H1 (cell line): Measurements from ENCODE around the gene PCBP4. TPM values are rescaled to one million over a fixed set of nuclear protein-coding genes. Genes with fewer than 3 reads are reported as not detected.

Experiments used
- CTCF ChIA-PET: fragments of 300-600 bp; sonication (Branson Sonifier 250); formaldehyde crosslinking; loops from one replicate; lab custom pipeline; 2021; ENCODE audit not compliant: partially characterized antibody; lab: Charles Lee
- POLR2A ChIA-PET: fragments of 300-600 bp; sonication (Branson Sonifier 250); formaldehyde crosslinking; loops from one replicate; lab custom pipeline; 2021; ENCODE audit warnings: inconsistent platforms; ENCODE audit not compliant: partially characterized antibody; lab: Charles Lee
- DNase-seq, 2 experiments: peaks; one replicate each; pipeline versions ENCODE4 v3.0.0 to v3.0.0-alpha.2; 2010 to 2022; ENCODE audit warnings: low spot score in 2 of 2, low read depth in 1 of 2, mixed read lengths in 1 of 2
- FAIRE-seq: peaks from 2 replicates; lab custom pipeline; 2011; peaks lifted over from hg19 to GRCh38; lab: Jason Lieb, UNC
- H2AFZ ChIP-seq: 2 replicates; pipeline ENCODE4 v1.8.1; 2012; ENCODE audit warnings: low read length, inconsistent platforms
- H2AK5ac ChIP-seq: 2 replicates; pipeline ENCODE4 v1.6.1; 2013; ENCODE audit warnings: low read depth, low read length
- H2BK120ac ChIP-seq: replicated peaks from 2 replicates; pipeline ENCODE3; 2013; ENCODE audit warnings: low read depth, low read length, inconsistent platforms
- H2BK12ac ChIP-seq: 2 replicates; pipeline ENCODE4 v1.6.1; 2013; ENCODE audit warnings: low read depth, low read length
- H2BK15ac ChIP-seq: 2 replicates; pipeline ENCODE4 v1.6.1; 2013; ENCODE audit warnings: low read length
- H2BK20ac ChIP-seq: 2 replicates; pipeline ENCODE4 v1.6.1; 2013; ENCODE audit warnings: low read length
- H2BK5ac ChIP-seq: 2 replicates; pipeline ENCODE4 v1.6.1; 2013; ENCODE audit warnings: low read depth, low read length
- H3K14ac ChIP-seq: 2 replicates; pipeline ENCODE4 v1.6.1; 2013; ENCODE audit warnings: inconsistent platforms; ENCODE audit not compliant: insufficient read length
- H3K18ac ChIP-seq: 2 replicates; pipeline ENCODE4 v1.6.1; 2013; ENCODE audit warnings: low read length; ENCODE audit errors: extremely low read depth
- H3K23ac ChIP-seq: 2 replicates; pipeline ENCODE4 v1.6.1; 2013; ENCODE audit warnings: inconsistent platforms; ENCODE audit not compliant: insufficient read length
- H3K23me2 ChIP-seq: 2 replicates; pipeline ENCODE4 v1.6.1; 2013; ENCODE audit warnings: low read depth, low read length
- H3K27ac ChIP-seq: 2 replicates; pipeline ENCODE4 v1.6.1; 2011; ENCODE audit warnings: low read depth, low read length, inconsistent platforms
- H3K27me3 ChIP-seq, 4 experiments: replicated peaks in 1 of 4; 1 replicate in 1 of 4; 2 replicates in 3 of 4; pipeline versions ENCODE4 v1.6.1 to v1.8.1; 2011 to 2013; ENCODE audit warnings: low read length in 3 of 4, mild to moderate bottlenecking in 3 of 4, inconsistent platforms in 2 of 4, mixed read lengths in 2 of 4, moderate library complexity in 1 of 4; ENCODE audit not compliant: control insufficient read depth in 3 of 4, insufficient read depth in 3 of 4; ENCODE audit errors: extremely low read depth in 1 of 4
- H3K36me3 ChIP-seq, 4 experiments: 2 replicates each; pipeline versions ENCODE4 v1.6.1 to v1.8.1; 2011 to 2013; ENCODE audit warnings: mild to moderate bottlenecking in 4 of 4, low read length in 3 of 4, moderate library complexity in 2 of 4, control low read depth in 1 of 4, inconsistent platforms in 1 of 4; ENCODE audit not compliant: insufficient read depth in 4 of 4, control insufficient read depth in 2 of 4
- H3K4ac ChIP-seq: replicated peaks from 2 replicates; pipeline ENCODE3; 2013; ENCODE audit warnings: low read length, low read depth, mixed read lengths, inconsistent platforms; ENCODE audit not compliant: insufficient read length
- H3K4me1 ChIP-seq, 4 experiments: replicated peaks in 1 of 4; 1 replicate in 1 of 4; 2 replicates in 3 of 4; pipeline versions ENCODE4 v1.6.1 to v1.8.1; 2011 to 2013; ENCODE audit warnings: low read length in 3 of 4, inconsistent platforms in 2 of 4, mixed read lengths in 1 of 4; ENCODE audit not compliant: insufficient read depth in 4 of 4, control insufficient read depth in 3 of 4
- H3K4me2 ChIP-seq, 2 experiments: 2 replicates each; pipeline versions ENCODE4 v1.6.1 to v1.8.1; 2011 to 2013; ENCODE audit warnings: low read depth in 2 of 2, low read length in 2 of 2, control low read depth in 1 of 2, inconsistent platforms in 1 of 2, mild to moderate bottlenecking in 1 of 2; ENCODE audit not compliant: insufficient read depth in 1 of 2
- H3K4me3 ChIP-seq, 4 experiments: fragments of 200-600, 300-600 bp in 1 of 4; sonication (generic), shearing (Covaris generic), sonication (Bioruptor Twin) in 1 of 4; 2 replicates each; pipeline versions ENCODE4 v1.5.1 to v1.8.1; 2011 to 2016; ENCODE audit warnings: low read length in 4 of 4, low read depth in 3 of 4, control low read depth in 2 of 4, inconsistent platforms in 2 of 4, mild to moderate bottlenecking in 2 of 4, mixed read lengths in 1 of 4, moderate library complexity in 1 of 4; ENCODE audit not compliant: insufficient read depth in 2 of 4; ENCODE audit errors: extremely low read depth in 1 of 4
- H3K56ac ChIP-seq: replicated peaks from 2 replicates; pipeline ENCODE3; 2013; ENCODE audit warnings: low read depth, mild to moderate bottlenecking, mixed read lengths, low read length, inconsistent platforms; ENCODE audit not compliant: insufficient read length
- H3K79me1 ChIP-seq: 2 replicates; pipeline ENCODE4 v1.6.1; 2013; ENCODE audit warnings: low read depth, low read length, control low read depth
- H3K79me2 ChIP-seq, 2 experiments: 2 replicates each; pipeline versions ENCODE4 v1.6.1 to v1.8.1; 2012 to 2013; ENCODE audit warnings: low read length in 2 of 2, mild to moderate bottlenecking in 2 of 2, inconsistent platforms in 1 of 2; ENCODE audit not compliant: insufficient read depth in 2 of 2, control insufficient read depth in 1 of 2
- H3K9ac ChIP-seq, 4 experiments: replicated peaks in 1 of 4; 1 replicate in 1 of 4; 2 replicates in 3 of 4; pipeline versions ENCODE4 v1.6.1 to v1.8.1; 2011 to 2013; ENCODE audit warnings: low read depth in 3 of 4, low read length in 3 of 4, control low read depth in 2 of 4, mild to moderate bottlenecking in 2 of 4, moderate library complexity in 2 of 4, inconsistent platforms in 1 of 4; ENCODE audit errors: extremely low read depth in 1 of 4
- H3K9me3 ChIP-seq, 2 experiments: 2 replicates each; pipeline versions ENCODE4 v1.6.1 to v1.8.1; 2012 to 2013; ENCODE audit warnings: mild to moderate bottlenecking in 2 of 2, moderate library complexity in 2 of 2, control low read depth in 1 of 2, inconsistent platforms in 1 of 2, low read depth in 1 of 2, low read length in 1 of 2, mixed read lengths in 1 of 2; ENCODE audit not compliant: insufficient read depth in 2 of 2
- H4K20me1 ChIP-seq, 2 experiments: replicated peaks in 1 of 2; 2 replicates each; pipeline versions ENCODE3 to v1.8.1; 2011 to 2013; ENCODE audit warnings: inconsistent platforms in 2 of 2, low read length in 2 of 2, mild to moderate bottlenecking in 1 of 2; ENCODE audit not compliant: insufficient read depth in 2 of 2, control insufficient read depth in 1 of 2
- H4K5ac ChIP-seq: 2 replicates; pipeline ENCODE4 v1.6.1; 2013; ENCODE audit warnings: low read length, low read depth, mixed read lengths, inconsistent platforms; ENCODE audit not compliant: insufficient read length
- H4K8ac ChIP-seq: 2 replicates; pipeline ENCODE4 v1.8.0; 2013; ENCODE audit warnings: mild to moderate bottlenecking, moderate library complexity, low read length, inconsistent platforms; ENCODE audit not compliant: insufficient read depth; ENCODE audit errors: extremely low read depth
- H4K91ac ChIP-seq: replicated peaks from 2 replicates; pipeline ENCODE3; 2013; ENCODE audit warnings: low read length, mixed read lengths, inconsistent platforms; ENCODE audit not compliant: insufficient read length
- CTCF ChIP-seq, 3 experiments: IDR thresholded peaks; 1 replicate in 2 of 3; 2 replicates in 1 of 3; pipeline versions ENCODE4 v1.5.1 to v1.6.1; 2011; ENCODE audit warnings: low read length in 3 of 3, mild to moderate bottlenecking in 3 of 3, inconsistent platforms in 2 of 3, low read depth in 1 of 3, moderate library complexity in 1 of 3; ENCODE audit not compliant: insufficient read depth in 1 of 3; ENCODE audit errors: control extremely low read depth in 1 of 3
- E2F6 ChIP-seq: IDR thresholded peaks from 2 replicates; pipeline ENCODE4 v1.6.1; 2012; ENCODE audit warnings: inconsistent platforms
- EZH2 ChIP-seq: fragments of 200-600 bp; sonication (generic); IDR thresholded peaks from 2 replicates; pipeline ENCODE4 v1.7.1; 2012; ENCODE audit warnings: low read depth, mild to moderate bottlenecking, moderate library complexity, low read length, inconsistent platforms; ENCODE audit not compliant: severe bottlenecking
- GTF2F1 ChIP-seq: IDR thresholded peaks from 2 replicates; pipeline ENCODE4 v1.6.1; 2012; ENCODE audit warnings: low read depth, low read length, improper control_type of control experiment, borderline replicate concordance
- POU5F1 ChIP-seq: IDR thresholded peaks from 2 replicates; pipeline ENCODE4 v1.6.1; 2011; ENCODE audit warnings: low read depth, mild to moderate bottlenecking, low read length, moderate library complexity
- USF2 ChIP-seq: IDR thresholded peaks from 2 replicates; pipeline ENCODE4 v1.6.1; 2011; ENCODE audit warnings: low read length, improper control_type of control experiment
- WGBS, 2 experiments: shearing (Covaris generic) in 1 of 2; methylation state at CpG; one replicate each; pipeline versions ENCODE4 v1.1.6 to v1.1.7; 2013 to 2015; ENCODE audit warnings: low lambda C conversion rate in 2 of 2, mixed read lengths in 2 of 2, inconsistent platforms in 1 of 2, low coverage in 1 of 2, missing lambda C conversion rate in 1 of 2; ENCODE audit not compliant: insufficient replicate concordance in 2 of 2, insufficient coverage in 1 of 2, insufficient read length in 1 of 2; ENCODE audit errors: extremely low coverage in 1 of 2, missing lambda C conversion rate in 1 of 2; 5-methylcytosine and 5-hydroxymethylcytosine counted together
- polyA plus RNA-seq, 7 experiments: library from polyadenylated mRNA; depleted of rRNA in 3 of 7; stranded (reverse) in 5 of 7; unstranded in 2 of 7; fragments of >200 nt in 5 of 7; fragments of 200-250 nt in 2 of 7; gene quantifications; 1 replicate in 5 of 7; 2 replicates in 1 of 7; 4 replicates in 1 of 7; pipeline versions ENCODE4 v1.2.1 to v1.2.3, GENCODE V29; 2011 to 2013; ENCODE audit warnings: missing spikeins in 2 of 7, mixed read lengths in 2 of 7
- total RNA-seq: library from RNA; stranded (reverse); fragmentation: NEBNext Ultra II Directional; extraction: Animal tissue kit (Norgen Biotek cat#: 25700); gene quantifications from 2 replicates; pipeline ENCODE4 v1.2.1, GENCODE V29; 2021

Gene PCBP4
- total and polyA plus RNA-seq, 2 of the 8 experiments (the other 6 are each of a cell fraction or from before 2014, with no cell fraction given) = 16.4 to 34.1 TPM

- POLR2A ChIA-PET = interaction anchor here (0.8 kb wide), 1 partner anchor 10 kb away, joined by 3 read pairs; no protein-coding TSS in a partner anchor
- Histone ChIP-seq H3K23ac (no peak overlapping the region), H3K18ac (no peak overlapping the region), H3K79me2 (peaks cover 0 to 30% of the 10 kb centered on the region in 2 experiments; a peak in 3 of 4 replicates), H3K36me3 (peaks cover 23 to 40% (median 33%) of the 10 kb centered on the region in 4 experiments), H2BK20ac (no peak overlapping the region), H3K9ac (no peak overlapping the region), H2BK5ac (no peak overlapping the region), H3K9me3 (no peaks in the 10 kb centered on the region), H3K27me3 (peaks cover 0 to 10% (median 4%) of the 10 kb centered on the region in 4 experiments; a peak in 4 of 7 replicates), H2BK12ac (no peak overlapping the region), H2BK120ac (no peak overlapping the region), H3K23me2 (peaks cover 9% of the 10 kb centered on the region; the same call in 1 of the 2 replicates), H3K4ac (no peak overlapping the region), H3K4me2 (no peak overlapping the region), H3K56ac (no peak overlapping the region), H3K27ac (no peak overlapping the region), H4K20me1 (peaks cover 3 to 28% of the 10 kb centered on the region in 2 experiments), H2AK5ac (no peak overlapping the region), H3K4me1 (peaks cover 2 to 13% (median 6%) of the 10 kb centered on the region in 4 experiments), H3K14ac (no peak overlapping the region), H4K8ac (no peak overlapping the region), H3K4me3 (no peak overlapping the region), H3K79me1 (peaks cover 12% of the 10 kb centered on the region), H2BK15ac (no peak overlapping the region), H4K5ac (no peak overlapping the region), H2AFZ (no peak overlapping the region), H4K91ac (no peak overlapping the region)
- DNase-seq (no peak), FAIRE-seq (no peak)
- CTCF ChIA-PET = interaction anchor here (1.1 to 1.3 kb wide), 3 partner anchors 18 to 190 kb away, joined by 3 to 4 read pairs (median 3); no protein-coding TSS in a partner anchor
- whole genome bisulfite sequencing, 2 experiments = 89% methylated on average over 9 of the region's 9 CpGs; no CpG with 5 or more reads in 1 of the 2 experiments
- TF ChIP-seq GTF2F1 (no peak), EZH2 (no peak), CTCF (IDR thresholded peaks at IDR 0.05; ENCODE audit: control extremely low read depth in 1 of 3, insufficient read depth in 1 of 3, low read depth in 1 of 3, low read length in 3 of 3) (no peak), POU5F1 (no peak), USF2 (no peak), E2F6 (no peak)
Measured at GRCh38 chr3:51938780-51939425, 28.4 kb downstream of the PCBP4 start.
